NK-92 (cell line): ENCODE data around the gene NSD1.
"Not testable (repeated sequence)": the region's sequence is repeated elsewhere in the genome, so short reads cannot be mapped to it uniquely, and the experiment has no call there.

Experiments used
- DNase-seq: peaks from one replicate; lab custom pipeline; 2025; ENCODE audit not compliant: unreplicated experiment; lab: John Stamatoyannopoulos, UW

The NSD1 gene

GRCh38 chr5:177175336-177175735, 41.8 kb downstream of the NSD1 start:
- DNase-seq, result no peak

DNA sequence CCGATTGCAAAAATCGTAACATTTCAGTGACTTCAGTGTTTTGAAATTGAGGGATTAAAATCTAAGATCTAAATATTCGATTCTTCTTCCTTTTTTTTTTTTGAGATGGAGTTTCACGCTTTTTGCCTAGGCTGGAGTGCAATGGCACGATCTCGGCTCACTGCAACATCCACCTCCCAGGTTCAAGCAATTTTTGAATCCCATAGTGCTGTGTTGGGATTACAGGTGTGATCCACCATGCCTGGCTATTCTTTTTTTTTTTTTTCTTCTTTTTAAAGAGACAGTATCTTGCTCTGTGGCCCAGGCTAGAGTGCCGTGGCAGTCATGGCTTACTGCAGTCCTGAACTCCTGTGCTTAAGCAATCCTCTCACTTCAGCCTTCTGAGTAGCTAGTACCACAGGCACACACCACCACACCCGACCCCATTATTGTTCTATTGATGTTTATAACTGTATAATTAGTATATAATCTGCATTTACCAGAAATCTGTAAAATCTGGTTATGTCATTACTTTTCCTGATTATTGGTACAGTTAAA, 42.7 kb downstream of the NSD1 start:
- DNase-seq, result no peak

- not testable (repeated sequence) for DNase-seq
Observed at GRCh38 chr5:177177847-177178437, 44.4 kb downstream of the NSD1 start.

- DNase-seq, result no peak
Observed at GRCh38 chr5:177178733-177179304, 45.2 kb downstream of the NSD1 start.

GRCh38 chr5:177179431-177179830, 45.9 kb downstream of the NSD1 start:
- DNase-seq, result no peak

DNA sequence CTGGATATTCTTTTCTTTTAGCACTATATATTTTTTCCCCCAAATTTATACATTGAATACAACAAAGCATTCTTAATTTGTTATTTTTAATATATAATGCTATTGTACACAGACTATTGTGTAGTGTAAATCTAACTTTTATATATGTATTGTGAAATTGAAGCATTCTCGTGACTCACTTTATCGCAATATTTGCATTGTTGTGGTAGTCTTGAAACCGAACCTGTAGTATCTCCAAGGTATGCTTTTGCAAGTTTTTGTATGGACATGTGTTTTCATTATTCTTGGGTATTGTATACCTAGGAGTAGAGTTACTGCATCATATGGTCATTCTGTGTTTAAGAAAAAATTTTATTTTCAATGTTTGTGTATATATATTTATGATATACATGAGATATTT, 49.6 kb downstream of the NSD1 start:
- DNase-seq, result no peak

DNA sequence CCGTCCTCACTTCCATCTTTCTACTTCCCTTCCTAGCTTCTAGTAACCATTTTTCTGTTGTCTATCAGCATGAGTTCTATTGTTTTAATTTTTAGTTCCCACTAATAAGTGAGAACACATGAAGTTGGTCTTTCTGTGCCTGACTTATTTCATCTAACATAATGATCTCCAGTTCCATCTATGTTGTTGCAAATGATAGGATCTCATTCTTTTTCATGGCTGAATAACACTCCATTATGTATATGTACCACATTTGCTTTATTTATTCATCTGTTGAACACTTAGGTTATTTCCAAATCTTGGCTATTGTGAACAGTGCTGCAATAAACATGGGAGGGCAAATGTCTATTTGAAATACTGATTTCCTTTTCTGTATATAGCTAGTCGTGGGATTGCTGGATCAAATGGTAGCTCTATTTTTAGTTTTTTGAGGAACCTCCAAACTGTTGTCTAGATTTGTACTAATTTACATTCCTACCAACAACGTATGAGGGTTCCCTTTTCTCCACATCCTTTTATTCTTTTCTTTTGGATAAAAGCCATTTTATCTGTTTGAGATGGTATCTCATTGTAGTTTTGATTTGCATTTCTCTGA, 50.3 kb downstream of the NSD1 start:
- DNase-seq, result no peak

DNA sequence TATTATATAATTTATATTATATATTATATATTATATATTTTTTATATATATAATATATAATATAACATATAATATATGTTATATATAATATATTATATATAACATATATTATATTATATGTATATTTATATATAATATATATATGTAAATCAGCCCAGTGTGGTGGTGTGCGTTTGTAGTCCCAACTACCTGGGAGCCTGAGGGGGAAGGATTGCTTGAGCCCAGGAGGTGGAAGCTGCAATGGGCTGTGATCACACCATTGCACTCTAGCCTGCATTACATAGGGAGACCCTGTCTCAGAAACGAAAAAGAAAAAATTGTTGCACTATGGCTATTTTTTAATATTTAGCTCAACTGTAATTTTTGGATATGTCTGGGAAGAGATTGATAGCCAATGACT, 52.4 kb downstream of the NSD1 start:
- no peak for DNase-seq

GRCh38 chr5:177186645-177187044, 53.1 kb downstream of the NSD1 start:
- DNase-seq, result no peak

DNA sequence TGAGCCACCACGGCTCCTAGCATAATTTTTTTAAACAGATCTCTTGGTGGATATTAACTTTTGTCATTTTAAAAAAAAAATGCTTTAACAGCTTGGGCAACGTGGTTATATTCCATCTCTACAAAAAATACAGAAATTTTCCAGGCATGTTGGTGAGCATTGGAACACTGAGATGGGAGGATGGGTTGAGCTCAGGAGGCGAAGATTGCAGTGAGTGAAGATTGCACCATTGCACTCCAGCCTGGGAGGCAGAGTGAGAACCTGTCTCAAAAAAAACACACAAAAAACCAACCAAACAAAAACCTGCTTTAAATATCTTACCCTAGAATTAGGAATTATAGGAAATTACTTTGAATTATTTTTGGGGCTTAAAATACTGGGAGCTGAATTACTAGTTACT, 55.2 kb downstream of the NSD1 start:
- DNase-seq, result no peak

DNA sequence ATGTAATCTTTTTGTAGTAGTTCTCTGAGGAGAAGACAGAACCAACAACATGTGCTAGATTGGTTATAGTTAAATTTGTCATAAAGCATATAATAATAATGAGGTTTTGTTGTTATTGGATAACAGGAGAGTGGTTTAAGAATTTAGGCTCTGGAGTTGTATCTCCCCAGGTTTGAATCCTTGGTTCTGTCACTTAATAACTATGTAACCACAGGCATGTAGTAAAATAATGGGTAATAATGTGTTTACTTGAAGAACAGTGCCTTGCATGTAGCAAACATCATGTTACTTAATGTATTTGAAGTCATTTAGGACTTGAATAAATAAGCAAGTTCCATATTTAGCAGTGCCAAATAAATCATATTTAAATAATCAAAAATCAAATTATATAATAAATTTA, 55.8 kb downstream of the NSD1 start:
- DNase-seq, result no peak

- DNase-seq, result no peak
Observed at GRCh38 chr5:177189965-177190364, 56.4 kb downstream of the NSD1 start.

GRCh38 chr5:177194268-177194667, 60.7 kb downstream of the NSD1 start:
- DNase-seq, result no peak

DNA sequence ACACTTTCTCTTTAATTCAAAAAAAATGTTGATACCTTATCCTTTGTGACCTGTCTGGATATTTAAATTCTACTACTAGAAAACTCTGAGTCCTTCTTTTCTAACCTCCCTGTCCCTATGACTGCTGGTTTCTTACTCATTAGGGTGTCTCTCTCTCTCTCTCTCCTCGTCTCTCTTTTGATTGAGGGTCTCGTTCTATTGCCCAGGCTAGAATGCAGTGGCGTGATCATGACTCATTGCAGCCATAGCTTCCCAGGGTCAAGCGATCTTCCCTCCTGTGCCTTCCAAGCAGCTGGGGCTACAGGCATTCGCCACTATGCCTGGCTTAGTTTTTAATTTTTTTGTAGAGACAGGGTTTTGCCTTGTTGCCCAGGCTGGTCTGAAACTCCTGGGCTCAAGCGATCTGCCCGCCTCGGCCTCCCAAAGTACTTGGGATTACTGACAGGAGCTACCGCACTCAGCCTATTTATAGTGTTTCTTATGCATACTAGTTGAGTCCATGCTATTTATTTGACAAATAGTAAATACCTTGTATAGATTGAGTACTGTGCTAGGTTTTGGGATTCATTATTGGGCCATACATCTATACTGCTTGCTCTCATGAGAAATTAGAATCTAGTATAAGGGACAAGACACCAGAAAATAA, 61.9 kb downstream of the NSD1 start:
- DNase-seq, result no peak

DNA sequence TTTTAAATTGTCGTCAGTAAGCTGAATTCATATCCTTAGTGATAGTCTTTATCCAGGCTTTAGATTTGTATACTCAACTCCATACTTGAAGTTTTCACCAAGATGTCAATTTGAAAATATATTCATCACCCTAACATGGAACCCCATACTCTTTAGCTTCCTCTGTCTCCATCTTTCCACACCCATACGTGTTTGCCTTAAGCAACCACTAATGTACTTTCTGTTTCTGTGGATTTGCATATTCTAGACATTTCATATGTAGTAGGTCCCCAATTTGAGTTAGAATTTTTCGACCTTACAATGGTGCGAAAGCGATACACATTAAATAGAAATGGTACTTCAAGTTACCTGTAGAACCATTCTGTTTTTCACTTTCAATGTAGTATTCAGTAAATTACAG, 65.2 kb downstream of the NSD1 start:
- DNase-seq, result no peak

DNA sequence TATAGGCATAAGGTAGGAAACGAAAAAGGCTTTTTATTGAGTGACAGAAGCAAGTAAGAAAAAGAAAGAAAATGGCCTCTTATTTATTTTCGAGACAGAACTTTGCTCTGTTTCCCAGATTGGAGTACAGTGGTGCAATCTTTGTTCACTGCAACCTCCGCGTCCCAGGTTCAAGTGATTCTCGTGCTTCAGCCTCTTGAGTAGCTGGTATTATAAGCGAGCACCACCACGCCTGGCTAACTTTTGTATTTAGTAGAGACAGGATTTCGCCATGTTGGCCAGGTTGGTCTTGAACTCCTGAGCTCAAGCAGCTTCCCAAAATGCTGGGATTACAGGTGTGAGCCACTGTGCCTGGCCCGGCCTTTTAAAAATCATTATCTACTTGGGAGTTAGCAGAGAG, 70.7 kb downstream of the NSD1 start:
- DNase-seq, result no peak

GRCh38 chr5:177209610-177210009, 76.0 kb downstream of the NSD1 start:
- no peak for DNase-seq

DNA sequence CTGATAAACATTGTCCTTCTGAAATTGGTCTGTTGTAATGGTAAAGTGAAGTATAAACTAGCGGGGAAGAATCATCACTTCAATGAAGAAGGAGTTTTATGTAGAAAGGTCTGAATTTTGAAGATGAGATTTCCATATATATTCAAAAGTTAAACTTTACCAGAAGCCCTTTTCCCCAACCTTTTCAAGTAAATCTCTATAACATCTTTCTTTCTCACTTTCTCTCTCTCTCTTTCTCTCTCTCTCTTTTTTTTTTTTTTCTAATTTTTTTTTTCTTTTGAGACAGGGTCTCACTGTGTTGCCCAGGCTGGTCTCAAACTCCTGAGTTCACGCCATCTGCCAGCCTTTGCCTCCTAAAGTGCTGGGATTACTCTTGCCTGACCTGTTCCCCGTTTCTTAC, 78.7 kb downstream of the NSD1 start:
- DNase-seq, result no peak

- DNase-seq, result no peak
Observed at GRCh38 chr5:177220576-177220975, 87.0 kb downstream of the NSD1 start.

GRCh38 chr5:177222269-177222668, 88.7 kb downstream of the NSD1 start:
- DNase-seq, result no peak

DNA sequence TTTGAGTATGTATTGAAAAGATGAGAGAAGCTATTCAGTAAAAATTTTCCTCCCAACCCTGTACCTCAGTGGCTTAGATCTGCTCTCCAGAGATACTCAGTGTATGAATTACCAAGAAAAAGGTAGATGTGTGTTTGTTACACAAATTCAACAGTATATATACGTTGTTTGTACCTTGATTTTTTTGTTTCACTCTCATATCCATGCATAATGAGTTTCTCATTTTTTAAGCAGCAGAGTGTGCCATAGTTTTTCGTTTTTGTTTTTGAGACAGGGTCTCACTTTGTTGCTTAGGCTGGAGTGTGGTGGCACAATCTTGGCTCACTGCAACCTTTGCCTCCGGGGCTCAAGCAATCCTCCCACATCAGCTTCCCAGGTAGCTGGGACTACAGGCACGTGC, 92.2 kb downstream of the NSD1 start:
- DNase-seq, result no peak

DNA sequence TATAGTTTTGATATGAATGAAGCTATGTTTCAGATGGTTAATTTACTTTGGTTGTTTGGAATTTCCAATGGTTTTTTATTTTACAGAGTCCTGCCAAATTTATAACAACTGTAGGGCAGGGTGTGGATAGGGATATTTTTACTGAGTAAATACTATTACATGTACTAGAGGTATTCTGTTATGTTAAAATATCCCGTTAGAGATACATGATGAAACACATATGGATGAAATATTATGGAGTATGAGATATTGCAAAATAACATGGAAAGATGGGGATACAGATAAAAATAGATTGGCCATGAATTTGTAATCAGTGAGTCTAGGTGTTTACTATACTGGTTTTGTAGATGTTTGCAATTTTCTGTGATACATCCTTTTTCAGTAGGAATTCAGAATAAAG, 93.3 kb downstream of the NSD1 start:
- DNase-seq, result no peak
